Liver (tissue), 9 donors: ENCODE results near the gene ST8SIA6. TPM values are rescaled to one million over a fixed set of nuclear protein-coding genes. Genes with fewer than 3 reads are reported as not detected.

ENCODE experiments used
- DNase-seq: peaks from one replicate; pipeline ENCODE4 v3.0.0-alpha.2; 2017; ENCODE audit warnings: low spot score
- H3K27ac ChIP-seq, 2 donors: one replicate each; pipeline ENCODE4 v1.7.0; 2013; ENCODE audit warnings: inconsistent platforms in 2 of 2, low read length in 2 of 2, control low read depth in 1 of 2, low read depth in 1 of 2, mild to moderate bottlenecking in 1 of 2
- H3K27me3 ChIP-seq, 4 donors: one replicate each; pipeline versions ENCODE4 v1.6.1 to v1.7.0; 2013; ENCODE audit warnings: low read length in 3 of 4, inconsistent platforms in 1 of 4, mild to moderate bottlenecking in 1 of 4, moderate library complexity in 1 of 4; ENCODE audit not compliant: control insufficient read depth in 4 of 4, insufficient read depth in 4 of 4
- H3K36me3 ChIP-seq, 4 donors: one replicate each; pipeline versions ENCODE4 v1.6.1 to v1.7.0; 2013; ENCODE audit warnings: low read length in 3 of 4, mild to moderate bottlenecking in 3 of 4, low read depth in 1 of 4, moderate library complexity in 1 of 4; ENCODE audit not compliant: control insufficient read depth in 4 of 4, insufficient read depth in 3 of 4
- H3K4me1 ChIP-seq, 4 donors: one replicate each; pipeline versions ENCODE4 v1.6.1 to v1.7.0; 2013; ENCODE audit warnings: low read length in 3 of 4, mild to moderate bottlenecking in 3 of 4, moderate library complexity in 1 of 4; ENCODE audit not compliant: control insufficient read depth in 4 of 4, insufficient read depth in 4 of 4
- H3K4me3 ChIP-seq, 3 donors: one replicate each; pipeline versions ENCODE4 v1.6.1 to v1.7.0; 2013; ENCODE audit warnings: low read length in 3 of 3, control low read depth in 1 of 3, low read depth in 1 of 3, mild to moderate bottlenecking in 1 of 3
- H3K9ac ChIP-seq, 2 donors: one replicate each; pipeline ENCODE4 v1.7.0; 2013; ENCODE audit warnings: low read length in 2 of 2, mild to moderate bottlenecking in 2 of 2, moderate library complexity in 2 of 2, control low read depth in 1 of 2, low read depth in 1 of 2
- H3K9me3 ChIP-seq, 4 donors: one replicate each; pipeline versions ENCODE4 v1.6.1 to v1.7.0; 2013; ENCODE audit warnings: low read length in 3 of 4; ENCODE audit not compliant: control insufficient read depth in 4 of 4
- EGR1 ChIP-seq, 2 donors: IDR thresholded peaks; 2 replicates each; pipeline ENCODE4 v1.6.1; 2016 to 2018; ENCODE audit warnings: antibody characterized with exemption in 2 of 2, low read depth in 2 of 2
- FOXA1 ChIP-seq: IDR thresholded peaks from 2 replicates; pipeline ENCODE4 v1.6.1; 2016; ENCODE audit warnings: antibody characterized with exemption
- FOXA2 ChIP-seq: IDR thresholded peaks from 2 replicates; pipeline ENCODE4 v1.6.1; 2016; ENCODE audit warnings: antibody characterized with exemption
- GABPA ChIP-seq, 2 donors: IDR thresholded peaks in 1 of 2; conservative IDR thresholded peaks in 1 of 2; 2 replicates each; pipeline ENCODE4 v1.6.1; 2016; ENCODE audit warnings: antibody characterized with exemption in 2 of 2, mild to moderate bottlenecking in 1 of 2, moderate library complexity in 1 of 2
- HNF4A ChIP-seq, 2 donors: conservative IDR thresholded peaks; 2 replicates each; pipeline ENCODE4 v1.6.1; 2016; ENCODE audit warnings: antibody characterized with exemption in 2 of 2, mild to moderate bottlenecking in 2 of 2
- HNF4G ChIP-seq: IDR thresholded peaks from 2 replicates; pipeline ENCODE4 v1.6.1; 2016; ENCODE audit warnings: antibody characterized with exemption
- JUND ChIP-seq, 2 donors: IDR thresholded peaks; 2 replicates each; pipeline ENCODE4 v1.6.1; 2016; ENCODE audit warnings: antibody characterized with exemption in 2 of 2
- NR2F2 ChIP-seq: IDR thresholded peaks from 2 replicates; pipeline ENCODE4 v1.6.1; 2016; ENCODE audit warnings: antibody characterized with exemption
- RAD21 ChIP-seq, 2 donors: IDR thresholded peaks; 2 replicates each; pipeline ENCODE4 v1.6.1; 2016; ENCODE audit warnings: antibody characterized with exemption in 2 of 2, mild to moderate bottlenecking in 2 of 2
- RXRA ChIP-seq, 2 donors: IDR thresholded peaks; 2 replicates each; pipeline ENCODE4 v1.6.1; 2017 to 2018; ENCODE audit warnings: antibody characterized with exemption in 2 of 2, mild to moderate bottlenecking in 1 of 2
- SP1 ChIP-seq: IDR thresholded peaks from 2 replicates; pipeline ENCODE4 v1.6.1; 2018; ENCODE audit warnings: antibody characterized with exemption, mild to moderate bottlenecking
- TAF1 ChIP-seq: conservative IDR thresholded peaks from 2 replicates; pipeline ENCODE4 v1.6.1; 2016; ENCODE audit warnings: antibody characterized with exemption, mild to moderate bottlenecking
- YY1 ChIP-seq: IDR thresholded peaks from 2 replicates; pipeline ENCODE4 v1.6.1; 2016; ENCODE audit warnings: antibody characterized with exemption, mild to moderate bottlenecking
- ZBTB33 ChIP-seq: IDR thresholded peaks from 2 replicates; pipeline ENCODE4 v1.6.1; 2016; ENCODE audit warnings: antibody characterized with exemption
- WGBS: extraction: QIAGEN DNeasy Blood & Tissue Kit; methylation state at CpG from one replicate; pipeline ENCODE4 v1.1.7; 2013; 5-methylcytosine and 5-hydroxymethylcytosine counted together
- polyA plus RNA-seq, 2 donors: library from polyadenylated mRNA; stranded (reverse) in 1 of 2; unstranded in 1 of 2; fragments of 200-250 nt in 1 of 2; fragments of >200 nt in 1 of 2; fragmentation: Nextera tagmentation in 1 of 2; extraction: Ambion mirVana in 1 of 2; gene quantifications; one replicate each; pipeline versions ENCODE4 v1.2.1 to v1.2.3, GENCODE V29; 2013 to 2015
- total RNA-seq, 2 donors: library from RNA; depleted of rRNA; stranded (reverse); fragments of >200 nt; gene quantifications; one replicate each; pipeline ENCODE4 v1.2.3, GENCODE V29; 2014
- TF ChIP-seq, protein P1 (sequence below): fragments of 150-350 bp; IDR thresholded peaks from 2 replicates; pipeline ENCODE4 v1.5.1; 2017; ENCODE audit warnings: improper control_type of control experiment, low read depth, low read length; ENCODE audit not compliant: missing input control
- TF ChIP-seq, protein P2 (sequence below): IDR thresholded peaks from 2 replicates; pipeline ENCODE4 v1.6.1; 2016; ENCODE audit warnings: antibody characterized with exemption, mild to moderate bottlenecking
- TF ChIP-seq, protein P3 (sequence below): IDR thresholded peaks from 2 replicates; pipeline ENCODE4 v1.6.1; 2016; ENCODE audit warnings: antibody characterized with exemption
- TF ChIP-seq, protein P4 (sequence below): IDR thresholded peaks from 2 replicates; pipeline ENCODE4 v1.6.1; 2016; ENCODE audit warnings: antibody characterized with exemption
- donor health status: healthy.
- donor health status: healthy.
- donor health status: healthy.
- donor health status: healthy.
- donor health status: healthy.

Gene ST8SIA6
- total and polyA plus RNA-seq, 4 donors: 0.53 to 5.8 (median 1.0) TPM

DNA sequence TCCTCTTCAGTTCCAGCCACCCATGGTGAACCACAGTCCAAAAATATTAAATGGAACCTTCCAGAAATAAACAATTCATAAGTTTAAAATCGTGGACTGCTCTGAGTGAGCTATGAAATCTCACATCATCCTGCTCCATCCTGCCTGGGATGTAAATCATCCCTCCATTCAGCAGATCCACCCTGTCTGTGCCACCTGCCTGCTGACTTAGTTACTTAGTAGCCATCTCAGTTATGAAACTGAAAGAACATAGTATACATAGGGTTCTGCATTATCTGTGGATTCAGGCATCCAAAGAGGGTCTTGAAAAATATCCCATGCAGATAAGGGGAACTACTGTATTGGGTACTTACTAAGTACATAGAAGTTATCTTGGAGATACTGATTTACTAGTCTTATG, 89.0 kb downstream of the ST8SIA6 start:
- no peak overlapping the region for H3K27ac ChIP-seq
- WGBS: 46% methylated on average over 1 of the region's 1 CpG
- no peaks in the 10 kb centered on the region for H3K4me1 ChIP-seq
- no peak overlapping the region for H3K4me3 ChIP-seq
- no peak for DNase-seq
- peaks cover 0 to 2% (median under 1%) of the 10 kb centered on the region in 4 donors for H3K9me3 ChIP-seq
- no peaks in the 10 kb centered on the region for H3K27me3 ChIP-seq
- no peak overlapping the region for H3K9ac ChIP-seq
- TF ChIP-seq, protein P1, sequence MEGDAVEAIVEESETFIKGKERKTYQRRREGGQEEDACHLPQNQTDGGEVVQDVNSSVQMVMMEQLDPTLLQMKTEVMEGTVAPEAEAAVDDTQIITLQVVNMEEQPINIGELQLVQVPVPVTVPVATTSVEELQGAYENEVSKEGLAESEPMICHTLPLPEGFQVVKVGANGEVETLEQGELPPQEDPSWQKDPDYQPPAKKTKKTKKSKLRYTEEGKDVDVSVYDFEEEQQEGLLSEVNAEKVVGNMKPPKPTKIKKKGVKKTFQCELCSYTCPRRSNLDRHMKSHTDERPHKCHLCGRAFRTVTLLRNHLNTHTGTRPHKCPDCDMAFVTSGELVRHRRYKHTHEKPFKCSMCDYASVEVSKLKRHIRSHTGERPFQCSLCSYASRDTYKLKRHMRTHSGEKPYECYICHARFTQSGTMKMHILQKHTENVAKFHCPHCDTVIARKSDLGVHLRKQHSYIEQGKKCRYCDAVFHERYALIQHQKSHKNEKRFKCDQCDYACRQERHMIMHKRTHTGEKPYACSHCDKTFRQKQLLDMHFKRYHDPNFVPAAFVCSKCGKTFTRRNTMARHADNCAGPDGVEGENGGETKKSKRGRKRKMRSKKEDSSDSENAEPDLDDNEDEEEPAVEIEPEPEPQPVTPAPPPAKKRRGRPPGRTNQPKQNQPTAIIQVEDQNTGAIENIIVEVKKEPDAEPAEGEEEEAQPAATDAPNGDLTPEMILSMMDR: no peak
- no peak for TF ChIP-seq HNF4A (conservative IDR thresholded peaks at IDR 0.05)
- no peak for TF ChIP-seq YY1
- no peak for TF ChIP-seq FOXA1
- TF ChIP-seq GABPA (IDR thresholded peaks at IDR 0.05 in 1 of 2, conservative IDR thresholded peaks at IDR 0.05 in 1 of 2): no peak
- TF ChIP-seq, protein P2, sequence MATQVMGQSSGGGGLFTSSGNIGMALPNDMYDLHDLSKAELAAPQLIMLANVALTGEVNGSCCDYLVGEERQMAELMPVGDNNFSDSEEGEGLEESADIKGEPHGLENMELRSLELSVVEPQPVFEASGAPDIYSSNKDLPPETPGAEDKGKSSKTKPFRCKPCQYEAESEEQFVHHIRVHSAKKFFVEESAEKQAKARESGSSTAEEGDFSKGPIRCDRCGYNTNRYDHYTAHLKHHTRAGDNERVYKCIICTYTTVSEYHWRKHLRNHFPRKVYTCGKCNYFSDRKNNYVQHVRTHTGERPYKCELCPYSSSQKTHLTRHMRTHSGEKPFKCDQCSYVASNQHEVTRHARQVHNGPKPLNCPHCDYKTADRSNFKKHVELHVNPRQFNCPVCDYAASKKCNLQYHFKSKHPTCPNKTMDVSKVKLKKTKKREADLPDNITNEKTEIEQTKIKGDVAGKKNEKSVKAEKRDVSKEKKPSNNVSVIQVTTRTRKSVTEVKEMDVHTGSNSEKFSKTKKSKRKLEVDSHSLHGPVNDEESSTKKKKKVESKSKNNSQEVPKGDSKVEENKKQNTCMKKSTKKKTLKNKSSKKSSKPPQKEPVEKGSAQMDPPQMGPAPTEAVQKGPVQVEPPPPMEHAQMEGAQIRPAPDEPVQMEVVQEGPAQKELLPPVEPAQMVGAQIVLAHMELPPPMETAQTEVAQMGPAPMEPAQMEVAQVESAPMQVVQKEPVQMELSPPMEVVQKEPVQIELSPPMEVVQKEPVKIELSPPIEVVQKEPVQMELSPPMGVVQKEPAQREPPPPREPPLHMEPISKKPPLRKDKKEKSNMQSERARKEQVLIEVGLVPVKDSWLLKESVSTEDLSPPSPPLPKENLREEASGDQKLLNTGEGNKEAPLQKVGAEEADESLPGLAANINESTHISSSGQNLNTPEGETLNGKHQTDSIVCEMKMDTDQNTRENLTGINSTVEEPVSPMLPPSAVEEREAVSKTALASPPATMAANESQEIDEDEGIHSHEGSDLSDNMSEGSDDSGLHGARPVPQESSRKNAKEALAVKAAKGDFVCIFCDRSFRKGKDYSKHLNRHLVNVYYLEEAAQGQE: no peak
- no peak for TF ChIP-seq SP1
- TF ChIP-seq RXRA (IDR thresholded peaks at IDR 0.05): no peak
- TF ChIP-seq FOXA2: no peak
- TF ChIP-seq TAF1: no peak
- no peak for TF ChIP-seq JUND (IDR thresholded peaks at IDR 0.05)
- no peak for TF ChIP-seq EGR1 (IDR thresholded peaks at IDR 0.05; ENCODE audit: low read depth in 2 of 2)
- TF ChIP-seq HNF4G: no peak
- TF ChIP-seq RAD21 (IDR thresholded peaks at IDR 0.05): no peak
- TF ChIP-seq ZBTB33: no peak
- no peak for TF ChIP-seq NR2F2
- TF ChIP-seq, protein P3, sequence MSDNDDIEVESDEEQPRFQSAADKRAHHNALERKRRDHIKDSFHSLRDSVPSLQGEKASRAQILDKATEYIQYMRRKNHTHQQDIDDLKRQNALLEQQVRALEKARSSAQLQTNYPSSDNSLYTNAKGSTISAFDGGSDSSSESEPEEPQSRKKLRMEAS: no peak
- TF ChIP-seq, protein P4, sequence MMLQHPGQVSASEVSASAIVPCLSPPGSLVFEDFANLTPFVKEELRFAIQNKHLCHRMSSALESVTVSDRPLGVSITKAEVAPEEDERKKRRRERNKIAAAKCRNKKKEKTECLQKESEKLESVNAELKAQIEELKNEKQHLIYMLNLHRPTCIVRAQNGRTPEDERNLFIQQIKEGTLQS: no peak
- no peaks in the 10 kb centered on the region for H3K36me3 ChIP-seq
